Measurements from ENCODE around the gene RAB8B.

RAB8B gene

DNA sequence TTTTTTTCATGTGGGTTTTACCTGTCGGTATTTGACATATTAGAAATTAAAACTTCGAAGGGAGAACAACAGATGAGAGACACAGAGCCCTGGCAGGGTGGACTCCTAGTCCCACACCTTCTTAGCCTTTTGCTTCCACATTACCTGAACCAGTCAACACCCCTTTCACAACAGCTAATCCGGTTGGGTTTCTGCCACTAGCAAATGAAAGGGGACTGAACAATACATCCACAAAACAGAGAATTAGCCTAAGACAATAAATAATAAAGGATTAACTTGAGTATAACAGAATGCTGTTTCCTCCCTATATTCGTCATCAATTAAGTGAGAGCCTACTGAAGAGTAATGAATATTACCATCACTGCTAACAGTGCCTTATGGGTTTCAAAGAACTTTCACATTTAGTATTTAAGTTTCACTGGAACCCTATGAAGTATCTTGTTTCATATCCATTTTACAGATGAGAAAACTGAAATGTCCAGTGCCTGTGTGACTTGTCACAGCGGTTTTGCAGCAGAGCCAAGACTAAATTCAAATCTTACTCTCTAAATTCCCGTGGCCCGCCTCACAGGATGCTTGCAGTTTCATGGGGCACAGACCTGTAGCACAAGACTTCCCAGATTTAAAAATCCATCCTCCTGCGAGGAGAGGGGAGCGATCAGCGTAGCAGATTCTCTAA, 1.0 kb upstream of the RAB8B start:
- peak overlapping the region; percentile 76 for H3K4me2 ChIP-seq (ENCODE audit: insufficient read depth, low read length, poor library complexity, severe bottlenecking)
- H3K9me3 ChIP-seq (replicated peaks in 1 of 2; ENCODE audit: control insufficient read depth in 2 of 2, insufficient read depth in 1 of 2, low read depth in 1 of 2, low read length in 2 of 2): no peaks in the 10 kb centered on the region
- H4K91ac ChIP-seq (ENCODE audit: low read depth, low read length, poor library complexity): no peak overlapping the region
- H3K4me3 ChIP-seq (ENCODE audit: low read length in 2 of 2): peak overlapping the region; percentile 68 to 78
- peak overlapping the region; percentile 94 for H3K27ac ChIP-seq (replicated peaks; ENCODE audit: low read length)
- WGBS, 2 donors (ENCODE audit: extremely low coverage in 2 of 2, insufficient read length in 2 of 2, insufficient replicate concordance in 1 of 2): no CpG with 5 or more reads among the region's 10 CpGs
- H4K8ac ChIP-seq (ENCODE audit: low read depth, low read length): no peak overlapping the region
- H3K4ac ChIP-seq (ENCODE audit: low read length): no peak overlapping the region
- peak overlapping the region; percentile 66 for H3K9ac ChIP-seq (ENCODE audit: low read depth, low read length, poor library complexity)
- H3K18ac ChIP-seq (ENCODE audit: low read length): peak overlapping the region; percentile 93
- no peak overlapping the region for H2BK15ac ChIP-seq (ENCODE audit: low read length)
- peaks cover 4 to 16% of the 10 kb centered on the region in 2 donors for H3K4me1 ChIP-seq (ENCODE audit: control insufficient read depth in 2 of 2, insufficient read depth in 1 of 2, low read depth in 1 of 2, low read length in 2 of 2)
- no peak overlapping the region for H2AK5ac ChIP-seq (ENCODE audit: low read depth, low read length)
- no peak overlapping the region for H3K14ac ChIP-seq (ENCODE audit: low read length)
- no peaks in the 10 kb centered on the region for H3K27me3 ChIP-seq (ENCODE audit: control insufficient read depth in 3 of 3, insufficient read depth in 3 of 3, low read depth in 1 of 3, low read length in 3 of 3)
- H2BK120ac ChIP-seq (ENCODE audit: low read depth, low read length): no peak overlapping the region
- no peaks in the 10 kb centered on the region for H3K79me1 ChIP-seq (ENCODE audit: low read depth, low read length)
- H2AFZ ChIP-seq (ENCODE audit: low read length): peak overlapping the region; percentile 95
- H3K36me3 ChIP-seq (replicated peaks in 1 of 2; ENCODE audit: control insufficient read depth in 2 of 2, insufficient read depth in 2 of 2, low read length in 2 of 2): no peaks in the 10 kb centered on the region
- peak overlapping the region; percentile 88 for H2BK5ac ChIP-seq (ENCODE audit: low read length)
- H3K23ac ChIP-seq (ENCODE audit: low read depth, low read length, poor library complexity): no peak overlapping the region
- DNase-seq (ENCODE audit: low spot score): no peak
- H2BK12ac ChIP-seq (ENCODE audit: low read length): no peak overlapping the region

DNA sequence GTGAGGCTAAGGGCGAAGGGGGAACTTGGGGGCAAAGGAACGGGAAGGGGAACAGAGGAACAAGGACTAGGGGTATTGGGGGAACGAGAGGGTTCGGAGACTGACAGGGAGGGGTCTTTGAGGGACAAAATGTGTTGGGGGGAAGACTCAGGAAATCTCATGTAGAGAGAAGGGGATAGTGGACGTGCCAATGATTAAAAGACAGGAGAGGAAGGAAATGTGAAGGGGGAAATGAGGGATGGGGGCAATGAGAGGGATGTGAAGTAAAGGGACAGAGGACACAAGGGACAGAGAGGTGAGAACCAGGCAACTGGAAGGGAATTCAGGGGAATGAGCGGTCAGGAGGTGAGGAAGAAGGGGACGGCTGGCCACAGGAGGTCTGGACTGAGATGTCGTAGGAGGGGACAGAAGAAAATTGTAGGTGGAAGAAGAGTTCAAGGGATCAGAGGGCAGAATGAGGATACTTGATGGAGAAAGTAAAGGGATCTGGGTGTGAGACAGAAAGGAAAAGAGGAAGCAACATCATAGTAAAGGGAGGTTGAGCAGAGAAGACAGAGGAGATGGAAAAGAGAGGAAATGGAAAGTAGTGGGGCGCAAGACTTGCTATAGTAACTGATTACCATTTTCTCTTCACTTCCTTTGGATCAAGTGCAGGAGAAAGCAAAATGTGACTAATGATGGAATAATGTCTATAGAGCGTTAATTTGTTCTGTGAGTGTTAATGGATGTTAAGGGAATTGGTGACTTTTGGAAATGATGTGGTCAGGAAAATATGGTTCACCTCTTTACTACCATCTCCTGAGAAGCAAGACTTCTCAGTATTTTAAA, 749 bp downstream of the RAB8B start:
- Histone ChIP-seq H2AFZ (ENCODE audit: low read length) (peak overlapping the region; percentile 94), H3K4me1 (ENCODE audit: control insufficient read depth in 2 of 2, insufficient read depth in 1 of 2, low read depth in 1 of 2, low read length in 2 of 2) (peaks cover 4 to 15% of the 10 kb centered on the region in 2 donors), H2AK5ac (ENCODE audit: low read depth, low read length) (no peak overlapping the region), H3K18ac (ENCODE audit: low read length) (peak overlapping the region; percentile 93), H3K4me2 (ENCODE audit: insufficient read depth, low read length, poor library complexity, severe bottlenecking) (peak overlapping the region; percentile 90), H4K91ac (ENCODE audit: low read depth, low read length, poor library complexity) (no peak overlapping the region), H2BK5ac (ENCODE audit: low read length) (peak overlapping the region; percentile 59), H3K79me1 (ENCODE audit: low read depth, low read length) (no peaks in the 10 kb centered on the region), H3K27me3 (ENCODE audit: control insufficient read depth in 3 of 3, insufficient read depth in 3 of 3, low read depth in 1 of 3, low read length in 3 of 3) (no peaks in the 10 kb centered on the region), H2BK12ac (ENCODE audit: low read length) (no peak overlapping the region), H3K9ac (ENCODE audit: low read depth, low read length, poor library complexity) (peak overlapping the region; percentile 97), H3K4ac (ENCODE audit: low read length) (no peak overlapping the region), H3K14ac (ENCODE audit: low read length) (peak overlapping the region; percentile 50), H3K4me3 (ENCODE audit: low read length in 2 of 2) (peak overlapping the region; percentile 91 to 95), H4K8ac (ENCODE audit: low read depth, low read length) (no peak overlapping the region), H2BK15ac (ENCODE audit: low read length) (no peak overlapping the region), H3K36me3 (replicated peaks in 1 of 2; ENCODE audit: control insufficient read depth in 2 of 2, insufficient read depth in 2 of 2, low read length in 2 of 2) (no peaks in the 10 kb centered on the region), H3K27ac (replicated peaks; ENCODE audit: low read length) (peak overlapping the region; percentile 1), H2BK120ac (ENCODE audit: low read depth, low read length) (no peak overlapping the region), H3K23ac (ENCODE audit: low read depth, low read length, poor library complexity) (peak overlapping the region; percentile 58), H3K9me3 (replicated peaks in 1 of 2; ENCODE audit: control insufficient read depth in 2 of 2, insufficient read depth in 1 of 2, low read depth in 1 of 2, low read length in 2 of 2) (no peaks in the 10 kb centered on the region)
- no peak for DNase-seq (ENCODE audit: low spot score)
- WGBS, 2 donors (ENCODE audit: extremely low coverage in 2 of 2, insufficient read length in 2 of 2, insufficient replicate concordance in 1 of 2): no CpG with 5 or more reads among the region's 10 CpGs

DNA sequence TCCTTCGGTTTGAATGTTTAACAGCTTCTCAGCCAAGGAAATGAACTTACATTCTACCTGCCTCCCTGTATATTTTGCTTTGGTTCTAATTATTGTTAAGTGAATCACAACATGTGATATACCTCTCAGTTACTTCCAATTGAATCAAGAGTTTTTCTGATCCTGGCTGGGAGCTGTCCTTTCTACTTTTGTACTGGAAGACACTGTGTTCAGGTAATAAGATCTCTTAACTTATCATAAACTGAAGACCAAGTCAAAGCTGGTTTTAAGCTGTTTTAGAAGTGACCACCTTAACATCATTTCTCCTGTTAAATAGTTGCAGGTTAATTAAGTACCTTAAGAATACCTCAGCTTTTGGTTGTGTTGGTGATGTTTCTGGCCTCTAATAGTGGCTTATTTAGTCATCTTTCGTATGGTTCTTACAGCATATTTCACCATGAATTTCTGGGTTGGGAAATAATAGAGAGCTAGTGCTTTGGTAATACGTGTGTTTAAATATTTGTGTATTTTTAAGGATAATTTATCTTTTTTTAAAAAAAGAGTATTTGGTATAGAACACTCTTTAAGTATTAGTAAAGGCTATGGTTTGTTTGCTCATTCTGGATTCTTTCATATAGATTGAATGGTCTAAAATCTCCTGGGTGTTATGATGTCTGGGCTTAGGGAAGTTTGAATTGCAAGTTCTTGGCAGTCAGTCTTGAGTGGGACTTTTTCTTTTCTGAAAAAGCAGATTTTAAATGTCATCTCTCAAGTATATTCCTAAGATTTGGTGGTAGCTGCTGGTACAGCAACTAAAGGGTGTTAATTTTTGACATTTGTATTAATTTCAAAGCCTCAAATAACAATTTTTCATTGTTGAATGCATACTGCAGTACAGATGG, 1.6 kb downstream of the RAB8B start:
- WGBS, 2 donors (ENCODE audit: extremely low coverage in 2 of 2, insufficient read length in 2 of 2, insufficient replicate concordance in 1 of 2): 100% methylated on average over 1 of the region's 3 CpGs
- no peak for DNase-seq (ENCODE audit: low spot score)
- H2BK120ac ChIP-seq (ENCODE audit: low read depth, low read length): no peak overlapping the region
- no peaks in the 10 kb centered on the region for H3K79me1 ChIP-seq (ENCODE audit: low read depth, low read length)
- peak overlapping the region; percentile 90 for H3K4me2 ChIP-seq (ENCODE audit: insufficient read depth, low read length, poor library complexity, severe bottlenecking)
- H3K14ac ChIP-seq (ENCODE audit: low read length): no peak overlapping the region
- no peak overlapping the region for H4K8ac ChIP-seq (ENCODE audit: low read depth, low read length)
- H3K36me3 ChIP-seq (replicated peaks in 1 of 2; ENCODE audit: control insufficient read depth in 2 of 2, insufficient read depth in 2 of 2, low read length in 2 of 2): no peaks in the 10 kb centered on the region
- peaks cover 8 to 13% of the 10 kb centered on the region in 2 donors for H3K4me1 ChIP-seq (ENCODE audit: control insufficient read depth in 2 of 2, insufficient read depth in 1 of 2, low read depth in 1 of 2, low read length in 2 of 2)
- no peak overlapping the region for H3K18ac ChIP-seq (ENCODE audit: low read length)
- peak overlapping the region in 1 of 2 donors; percentile 91 for H3K4me3 ChIP-seq (ENCODE audit: low read length in 2 of 2)
- H3K23ac ChIP-seq (ENCODE audit: low read depth, low read length, poor library complexity): no peak overlapping the region
- no peak overlapping the region for H3K4ac ChIP-seq (ENCODE audit: low read length)
- H2BK5ac ChIP-seq (ENCODE audit: low read length): no peak overlapping the region
- H3K27me3 ChIP-seq (ENCODE audit: control insufficient read depth in 3 of 3, insufficient read depth in 3 of 3, low read depth in 1 of 3, low read length in 3 of 3): no peaks in the 10 kb centered on the region
- no peaks in the 10 kb centered on the region for H3K9me3 ChIP-seq (replicated peaks in 1 of 2; ENCODE audit: control insufficient read depth in 2 of 2, insufficient read depth in 1 of 2, low read depth in 1 of 2, low read length in 2 of 2)
- no peak overlapping the region for H2AFZ ChIP-seq (ENCODE audit: low read length)
- H2BK12ac ChIP-seq (ENCODE audit: low read length): no peak overlapping the region
- no peak overlapping the region for H2BK15ac ChIP-seq (ENCODE audit: low read length)
- no peak overlapping the region for H3K27ac ChIP-seq (replicated peaks; ENCODE audit: low read length)
- H4K91ac ChIP-seq (ENCODE audit: low read depth, low read length, poor library complexity): no peak overlapping the region
- H2AK5ac ChIP-seq (ENCODE audit: low read depth, low read length): no peak overlapping the region
- no peak overlapping the region for H3K9ac ChIP-seq (ENCODE audit: low read depth, low read length, poor library complexity)

Data from neuronal stem cell (in vitro differentiated cells).